ENCODE data around the gene ADAMTS7. TPM values are rescaled to one million over a fixed set of nuclear protein-coding genes. Genes with fewer than 3 reads are reported as not detected.
"Not testable (repeated sequence)": the region's sequence is repeated elsewhere in the genome, so short reads cannot be mapped to it uniquely, and the experiment has no call there.

The ADAMTS7 gene
- total and polyA plus RNA-seq, 10 donors, result 0.47 to 15.0 (median 8.2) TPM

DNA sequence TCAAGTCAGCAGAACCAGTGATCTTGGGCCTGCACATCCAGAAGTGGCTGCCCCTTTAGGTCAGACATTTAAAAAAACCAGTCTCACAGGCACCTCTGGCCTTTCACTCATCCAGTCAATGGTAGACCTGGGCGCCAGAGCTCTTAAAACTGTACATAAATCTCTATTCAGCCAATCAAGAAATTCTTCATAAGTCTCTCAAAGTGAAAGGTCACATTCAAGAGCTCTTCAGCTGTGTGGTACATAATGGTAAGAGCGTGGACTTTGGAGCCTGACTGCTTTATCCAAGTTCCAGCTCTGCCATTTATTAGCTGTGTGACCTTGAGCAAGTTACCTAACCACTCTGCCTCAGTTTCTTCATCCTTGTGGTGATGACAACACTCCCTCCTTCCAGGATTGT, 39.1 kb upstream of the ADAMTS7 start:
- no peaks in the 10 kb centered on the region for H3K4me1 ChIP-seq

DNA sequence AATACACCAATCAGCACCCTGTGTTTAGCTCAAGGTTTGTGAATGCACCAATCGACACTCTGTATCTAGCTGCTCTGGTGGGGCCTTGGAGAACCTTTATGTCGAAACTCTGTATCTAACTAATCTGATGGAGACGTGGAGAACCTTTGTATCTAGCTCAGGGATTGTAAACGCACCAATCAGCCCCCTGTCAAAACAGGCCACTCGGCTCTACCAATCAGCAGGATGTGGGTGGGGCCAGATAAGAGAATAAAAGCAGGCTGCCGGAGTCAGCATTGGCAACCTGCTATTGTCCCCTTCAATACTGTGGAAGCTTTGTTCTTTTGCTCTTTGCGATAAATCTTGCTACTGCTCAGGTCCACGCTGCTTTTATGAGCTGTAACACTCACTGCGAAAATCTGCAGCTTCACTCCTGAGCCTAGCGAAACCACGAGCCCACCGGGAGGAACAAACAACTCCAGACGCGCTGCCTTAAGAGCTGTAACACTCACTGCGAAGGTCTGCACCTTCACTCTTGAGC, 36.2 kb upstream of the ADAMTS7 start:
- WGBS, 5 donors, result 75 to 84% (median 80%) methylated on average over 14 to 15 of the region's 15 CpGs
- H3K27ac ChIP-seq; DNase-seq; H3K4me1 ChIP-seq; H3K36me3 ChIP-seq; intact Hi-C loops (cut with DNase I; ENCODE audit: low total_unique reads); H3K9me3 ChIP-seq; H3K4me3 ChIP-seq; H3K27me3 ChIP-seq (replicated peaks in 1 of 7): not testable (repeated sequence)

More for the DNA sequence above, 39.1 kb upstream of the ADAMTS7 start:
- Histone ChIP-seq H3K4me3 (no peak overlapping the region), H3K36me3 (no peaks in the 10 kb centered on the region), H3K27ac (no peak overlapping the region), H3K27me3 (replicated peaks in 1 of 7) (no peaks in the 10 kb centered on the region), H3K9me3 (no peaks in the 10 kb centered on the region)
- intact Hi-C loops (cut with DNase I; ENCODE audit: low total_unique reads), result no loop called here
- no peak for TF ChIP-seq POLR2AphosphoS5 (IDR thresholded peaks at IDR 0.05)
- no peak for TF ChIP-seq POLR2A (IDR thresholded peaks at IDR 0.05)
- TF ChIP-seq, protein P1, sequence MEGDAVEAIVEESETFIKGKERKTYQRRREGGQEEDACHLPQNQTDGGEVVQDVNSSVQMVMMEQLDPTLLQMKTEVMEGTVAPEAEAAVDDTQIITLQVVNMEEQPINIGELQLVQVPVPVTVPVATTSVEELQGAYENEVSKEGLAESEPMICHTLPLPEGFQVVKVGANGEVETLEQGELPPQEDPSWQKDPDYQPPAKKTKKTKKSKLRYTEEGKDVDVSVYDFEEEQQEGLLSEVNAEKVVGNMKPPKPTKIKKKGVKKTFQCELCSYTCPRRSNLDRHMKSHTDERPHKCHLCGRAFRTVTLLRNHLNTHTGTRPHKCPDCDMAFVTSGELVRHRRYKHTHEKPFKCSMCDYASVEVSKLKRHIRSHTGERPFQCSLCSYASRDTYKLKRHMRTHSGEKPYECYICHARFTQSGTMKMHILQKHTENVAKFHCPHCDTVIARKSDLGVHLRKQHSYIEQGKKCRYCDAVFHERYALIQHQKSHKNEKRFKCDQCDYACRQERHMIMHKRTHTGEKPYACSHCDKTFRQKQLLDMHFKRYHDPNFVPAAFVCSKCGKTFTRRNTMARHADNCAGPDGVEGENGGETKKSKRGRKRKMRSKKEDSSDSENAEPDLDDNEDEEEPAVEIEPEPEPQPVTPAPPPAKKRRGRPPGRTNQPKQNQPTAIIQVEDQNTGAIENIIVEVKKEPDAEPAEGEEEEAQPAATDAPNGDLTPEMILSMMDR (IDR thresholded peaks at IDR 0.05 in 8 of 11, conservative IDR thresholded peaks at IDR 0.05 in 3 of 11), result no peak
- 86 to 97% (median 92%) methylated on average over 2 of the region's 2 CpGs for WGBS, 5 donors
- DNase-seq, result peak; percentile 24

DNA sequence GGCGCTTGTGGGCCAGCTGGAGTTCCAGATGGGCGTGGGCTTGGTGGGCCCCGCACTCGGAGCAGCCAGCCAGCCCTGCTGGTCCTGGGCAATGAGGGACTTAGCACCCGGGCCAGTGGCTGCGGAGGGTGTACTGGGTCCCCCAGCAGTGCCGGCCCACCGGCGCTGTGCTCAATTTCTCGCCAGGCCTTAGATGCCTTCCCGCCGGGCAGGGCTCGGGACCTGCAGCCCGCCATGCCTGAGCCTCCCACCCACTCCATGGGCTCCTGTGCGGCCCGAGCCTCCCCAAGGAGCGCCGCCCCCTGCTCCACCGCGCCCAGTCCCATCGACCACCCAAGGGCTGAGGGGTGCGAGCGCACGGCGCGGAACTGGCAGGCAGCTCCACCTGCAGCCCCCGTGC, 35.6 kb upstream of the ADAMTS7 start:
- intact Hi-C loops (cut with DNase I; ENCODE audit: low total_unique reads); H3K27me3 ChIP-seq (replicated peaks in 1 of 7); H3K4me1 ChIP-seq; H3K9me3 ChIP-seq; H3K27ac ChIP-seq; H3K4me3 ChIP-seq; DNase-seq; H3K36me3 ChIP-seq: not testable (repeated sequence)
- WGBS, 5 donors, result 87 to 99% (median 93%) methylated on average over 9 to 27 of the region's 27 CpGs

DNA sequence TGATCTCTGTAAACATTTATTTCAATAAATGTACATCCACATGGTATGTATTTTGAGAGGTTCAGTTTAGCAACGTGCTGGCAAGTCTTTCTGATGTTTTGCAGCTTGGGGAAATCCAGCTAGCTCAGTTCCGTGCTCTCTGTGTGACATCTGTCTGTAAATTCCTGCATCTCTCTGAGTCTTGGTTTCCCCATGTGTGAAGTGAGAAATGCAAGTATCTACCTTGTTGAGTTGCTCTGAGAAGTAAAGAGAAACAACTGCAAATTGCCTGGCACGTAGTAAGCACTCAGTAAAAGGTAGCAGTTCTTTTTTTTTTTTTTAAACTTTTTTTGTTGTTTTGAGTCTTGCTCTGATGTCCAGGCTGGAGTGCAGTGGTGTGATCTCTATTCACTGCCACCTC, 31.3 kb upstream of the ADAMTS7 start:
- H3K4me1 ChIP-seq, result peaks cover 0 to 12% (median 7%) of the 10 kb centered on the region in 6 donors
- no peaks in the 10 kb centered on the region for H3K9me3 ChIP-seq
- H3K36me3 ChIP-seq, result no peaks in the 10 kb centered on the region
- WGBS, 5 donors, result 63 to 82% (median 70%) methylated on average over 3 of the region's 3 CpGs
- H3K27me3 ChIP-seq (replicated peaks in 1 of 7), result no peaks in the 10 kb centered on the region
- intact Hi-C loops (cut with DNase I; ENCODE audit: low total_unique reads), result no loop called here
- no peak overlapping the region for H3K27ac ChIP-seq
- TF ChIP-seq POLR2A (IDR thresholded peaks at IDR 0.05), result no peak
- TF ChIP-seq, protein P1 (IDR thresholded peaks at IDR 0.05 in 8 of 11, conservative IDR thresholded peaks at IDR 0.05 in 3 of 11), result no peak
- no peak overlapping the region for H3K4me3 ChIP-seq
- DNase-seq, result no peak

DNA sequence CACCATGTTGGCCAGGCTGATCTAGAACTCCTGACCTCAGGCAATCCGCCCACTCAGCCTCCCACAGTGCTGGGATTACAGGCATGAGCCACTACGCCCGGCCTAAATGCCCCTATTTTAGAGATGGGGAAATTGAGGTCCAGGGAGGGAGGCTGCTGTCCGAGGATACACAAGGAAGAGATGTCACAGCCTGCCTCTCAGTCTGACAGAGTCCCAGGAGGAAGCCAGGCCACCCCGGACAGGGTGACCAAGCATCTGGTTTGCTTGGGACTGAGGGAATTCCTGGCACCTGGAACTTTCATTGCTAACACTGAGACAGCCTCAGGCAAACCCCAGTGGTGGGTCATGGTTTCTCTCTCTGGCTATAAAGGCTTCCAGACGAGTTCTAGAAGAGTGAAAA, 30.6 kb upstream of the ADAMTS7 start:
- Histone ChIP-seq H3K4me1 (peaks cover 0 to 12% (median 7%) of the 10 kb centered on the region in 6 donors), H3K9me3 (no peaks in the 10 kb centered on the region), H3K27ac (no peak overlapping the region), H3K4me3 (no peak overlapping the region), H3K36me3 (no peaks in the 10 kb centered on the region), H3K27me3 (replicated peaks in 1 of 7) (no peaks in the 10 kb centered on the region)
- peak; percentile 29 for DNase-seq
- TF ChIP-seq POLR2AphosphoS5 (IDR thresholded peaks at IDR 0.05), result no peak
- intact Hi-C loops (cut with DNase I; ENCODE audit: low total_unique reads), result no loop called here
- 79 to 90% (median 86%) methylated on average over 6 of the region's 6 CpGs for WGBS, 5 donors

DNA sequence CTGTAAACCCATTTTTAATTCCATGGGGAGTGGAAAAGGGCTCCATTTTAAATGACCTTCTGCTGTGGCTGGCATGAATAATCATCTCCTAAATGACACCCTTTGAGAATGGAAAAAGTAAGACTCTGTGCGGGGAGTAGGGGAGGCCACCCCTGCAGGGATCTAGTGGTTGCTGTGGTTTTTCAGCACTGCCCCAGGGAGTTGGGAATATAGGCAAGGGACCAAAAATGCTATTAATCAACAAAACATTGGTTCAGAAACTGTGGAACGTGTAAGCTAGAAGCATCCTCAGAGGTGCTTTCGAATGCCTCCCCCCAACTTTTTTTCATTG, 30.1 kb upstream of the ADAMTS7 start:
- no peak overlapping the region for H3K27ac ChIP-seq
- no peaks in the 10 kb centered on the region for H3K9me3 ChIP-seq
- 44 to 78% (median 58%) methylated on average over 3 of the region's 3 CpGs for WGBS, 5 donors
- no peak for DNase-seq
- TF ChIP-seq POLR2AphosphoS5 (IDR thresholded peaks at IDR 0.05) (no peak), POLR2A (IDR thresholded peaks at IDR 0.05) (no peak)
- TF ChIP-seq, protein P1 (IDR thresholded peaks at IDR 0.05 in 8 of 11, conservative IDR thresholded peaks at IDR 0.05 in 3 of 11), result no peak
- peaks cover 0 to 12% (median 7%) of the 10 kb centered on the region in 6 donors for H3K4me1 ChIP-seq
- intact Hi-C loops (cut with DNase I; ENCODE audit: low total_unique reads), result no loop called here
- no peaks in the 10 kb centered on the region for H3K27me3 ChIP-seq (replicated peaks in 1 of 7)
- H3K36me3 ChIP-seq, result no peaks in the 10 kb centered on the region
- H3K4me3 ChIP-seq, result no peak overlapping the region
